Neutrophil (primary cell): ENCODE data around the gene PNMA5.
"Not testable (repeated sequence)": the region's sequence is repeated elsewhere in the genome, so short reads cannot be mapped to it uniquely, and the experiment has no call there.

Experiments
- H3K27ac ChIP-seq: fragments of 200-600 bp; sonication (generic); 2 replicates; pipeline ENCODE4 v1.5.1; 2016; ENCODE audit warnings: mild to moderate bottlenecking, moderate library complexity
- H3K27me3 ChIP-seq: fragments of 200-600 bp; sonication (generic); 2 replicates; pipeline ENCODE4 v1.6.0; 2016; ENCODE audit warnings: mild to moderate bottlenecking
- H3K36me3 ChIP-seq: fragments of 200-600 bp; sonication (generic); 2 replicates; pipeline ENCODE4 v1.5.1; 2017
- H3K4me1 ChIP-seq, 2 experiments: fragments of 200-600 bp in 1 of 2; sonication (generic) in 1 of 2; 1 replicate in 1 of 2; 2 replicates in 1 of 2; pipeline versions ENCODE4 v1.5.1 to v1.6.1; 2013 to 2016; ENCODE audit warnings: low read depth in 1 of 2, low read length in 1 of 2, mild to moderate bottlenecking in 1 of 2, moderate library complexity in 1 of 2; ENCODE audit not compliant: control insufficient read depth in 1 of 2, insufficient read depth in 1 of 2
- H3K4me3 ChIP-seq, 2 experiments: fragments of 200-600 bp in 1 of 2; sonication (generic) in 1 of 2; 1 replicate in 1 of 2; 2 replicates in 1 of 2; pipeline ENCODE4 v1.5.1; 2013 to 2016; ENCODE audit warnings: low read depth in 1 of 2, low read length in 1 of 2, mild to moderate bottlenecking in 1 of 2, moderate library complexity in 1 of 2
- H3K9me3 ChIP-seq: fragments of 200-600 bp; sonication (generic); 2 replicates; pipeline ENCODE4 v1.5.1; 2016
- CTCF ChIP-seq: fragments of 200-600 bp; sonication (generic); IDR thresholded peaks from 2 replicates; pipeline ENCODE4 v1.5.1; 2016; ENCODE audit warnings: antibody characterized with exemption

PNMA5 gene

GRCh38 chrX:152991123-152991522 lies 2.8 kb downstream of the PNMA5 start:
- Histone ChIP-seq H3K4me1 (peaks cover 0 to 5% of the 10 kb centered on the region in 2 experiments), H3K27ac (no peak overlapping the region), H3K27me3 (no peaks in the 10 kb centered on the region), H3K9me3 (no peaks in the 10 kb centered on the region), H3K36me3 (no peaks in the 10 kb centered on the region), H3K4me3 (no peak overlapping the region)
- TF ChIP-seq CTCF, result no peak

- Histone ChIP-seq H3K27ac (peak overlapping the region; percentile 15), H3K36me3 (no peaks in the 10 kb centered on the region), H3K9me3 (no peaks in the 10 kb centered on the region), H3K4me3 (no peak overlapping the region), H3K4me1 (peaks cover 0 to 5% of the 10 kb centered on the region in 2 experiments), H3K27me3 (no peaks in the 10 kb centered on the region)
- TF ChIP-seq CTCF, result no peak
Measured at GRCh38 chrX:152989292-152989658, 4.6 kb downstream of the PNMA5 start.

GRCh38 chrX:152988536-152989291 lies 5.2 kb downstream of the PNMA5 start:
- no peak for TF ChIP-seq CTCF
- Histone ChIP-seq H3K27me3 (no peaks in the 10 kb centered on the region), H3K4me1 (peaks cover 0 to 5% of the 10 kb centered on the region in 2 experiments), H3K36me3 (no peaks in the 10 kb centered on the region), H3K4me3 (no peak overlapping the region), H3K9me3 (no peaks in the 10 kb centered on the region), H3K27ac (peak overlapping the region; percentile 15)

GRCh38 chrX:152987801-152988200 lies 6.1 kb downstream of the PNMA5 start:
- Histone ChIP-seq H3K9me3 (no peaks in the 10 kb centered on the region), H3K36me3 (no peaks in the 10 kb centered on the region), H3K4me1 (peaks cover 0 to 5% of the 10 kb centered on the region in 2 experiments), H3K4me3 (no peak overlapping the region), H3K27me3 (no peaks in the 10 kb centered on the region), H3K27ac (no peak overlapping the region)
- no peak for TF ChIP-seq CTCF

GRCh38 chrX:152987156-152987555 lies 6.8 kb downstream of the PNMA5 start:
- not testable (repeated sequence) for H3K36me3 ChIP-seq, H3K27me3 ChIP-seq, H3K27ac ChIP-seq, H3K4me1 ChIP-seq, H3K4me3 ChIP-seq, H3K9me3 ChIP-seq

- not testable (repeated sequence) for H3K4me3 ChIP-seq, H3K9me3 ChIP-seq, H3K36me3 ChIP-seq, H3K4me1 ChIP-seq, H3K27me3 ChIP-seq, H3K27ac ChIP-seq
Measured at GRCh38 chrX:152985383-152985782, 8.5 kb downstream of the PNMA5 start.
